AG09319 (cell line): ENCODE measurements around the gene KRT17.
"Not testable (repeated sequence)": the region's sequence is repeated elsewhere in the genome, so short reads cannot be mapped to it uniquely, and the experiment has no call there.

Source experiments
- DNase-seq: peaks from one replicate; pipeline ENCODE4 v3.0.0-alpha.2; 2010; ENCODE audit warnings: low read depth; ENCODE audit errors: extremely low read depth
- CTCF ChIP-seq: IDR thresholded peaks from 2 replicates; pipeline ENCODE4 v1.5.1; 2011; ENCODE audit warnings: low read depth, mild to moderate bottlenecking, inconsistent platforms, low read length, moderate library complexity

Gene KRT17

GRCh38 chr17:41583137-41584127, 40.9 kb downstream of the KRT17 start:
- no peak for DNase-seq
- TF ChIP-seq CTCF = no peak

GRCh38 chr17:41582061-41582968, 42.1 kb downstream of the KRT17 start:
- not testable (repeated sequence) for DNase-seq

GRCh38 chr17:41581366-41582060, 42.9 kb downstream of the KRT17 start:
- DNase-seq = no peak
- TF ChIP-seq CTCF = no peak

GRCh38 chr17:41580687-41581365, 43.5 kb downstream of the KRT17 start:
- DNase-seq = no peak
- no peak for TF ChIP-seq CTCF

GRCh38 chr17:41580244-41580575, 44.2 kb downstream of the KRT17 start:
- DNase-seq = no peak
- TF ChIP-seq CTCF = no peak

- peak; percentile 70 for TF ChIP-seq CTCF
- DNase-seq = peak; percentile 18
Observed at GRCh38 chr17:41579484-41580243, 44.7 kb downstream of the KRT17 start.
